Measurements from ENCODE around the gene GPC5. TPM values are rescaled to one million over a fixed set of nuclear protein-coding genes. Genes with fewer than 3 reads are reported as not detected.

GPC5 gene
- total RNA-seq, 4 donors from 2014 or later = 0.24 to 30.8 (median 1.8) TPM; not detected in 1

- intact Hi-C loops (cut with DNase I; ENCODE audit: low total_unique reads) = no loop called here
Observed at GRCh38 chr13:91719033-91719432, 320.6 kb downstream of the GPC5 start.

GRCh38 chr13:91721413-91721812 is 323.0 kb downstream of the GPC5 start:
- TF ChIP-seq POLR2A (IDR thresholded peaks at IDR 0.05) (no peak), CTCF (IDR thresholded peaks at IDR 0.05) (no peak)
- DNase-seq = no peak
- intact Hi-C loops (cut with DNase I; ENCODE audit: low total_unique reads) = no loop called here
- Histone ChIP-seq H3K36me3 (no peaks in the 10 kb centered on the region), H3K4me3 (no peak overlapping the region), H3K27ac (no peak overlapping the region), H3K9me3 (no peaks in the 10 kb centered on the region), H3K27me3 (no peaks in the 10 kb centered on the region), H3K4me1 (no peaks in the 10 kb centered on the region)

More at GRCh38 chr13:91719033-91719432, 320.6 kb downstream of the GPC5 start:
- TF ChIP-seq CTCF (IDR thresholded peaks at IDR 0.05) (no peak), POLR2A (IDR thresholded peaks at IDR 0.05) (no peak)
- Histone ChIP-seq H3K27ac (no peak overlapping the region), H3K4me3 (no peak overlapping the region), H3K36me3 (no peaks in the 10 kb centered on the region), H3K27me3 (no peaks in the 10 kb centered on the region), H3K9me3 (no peaks in the 10 kb centered on the region), H3K4me1 (no peaks in the 10 kb centered on the region)
- DNase-seq = no peak

- intact Hi-C loops (cut with DNase I; ENCODE audit: low total_unique reads) = no loop called here
Observed at GRCh38 chr13:91722267-91722884, 324.0 kb downstream of the GPC5 start.

GRCh38 chr13:91724591-91724990 is 326.2 kb downstream of the GPC5 start:
- no peaks in the 10 kb centered on the region for H3K36me3 ChIP-seq
- H3K27ac ChIP-seq = no peak overlapping the region
- no peaks in the 10 kb centered on the region for H3K4me1 ChIP-seq
- H3K9me3 ChIP-seq = no peaks in the 10 kb centered on the region
- no peak overlapping the region for H3K4me3 ChIP-seq
- no peak for DNase-seq
- intact Hi-C loops (cut with DNase I; ENCODE audit: low total_unique reads) = no loop called here
- TF ChIP-seq POLR2A (IDR thresholded peaks at IDR 0.05) = no peak
- no peak for TF ChIP-seq CTCF (IDR thresholded peaks at IDR 0.05)
- no peaks in the 10 kb centered on the region for H3K27me3 ChIP-seq

More at GRCh38 chr13:91722267-91722884, 324.0 kb downstream of the GPC5 start:
- no peak for DNase-seq
- TF ChIP-seq POLR2A (IDR thresholded peaks at IDR 0.05) = no peak
- TF ChIP-seq CTCF (IDR thresholded peaks at IDR 0.05) = peak in 2 of 4 experiments; percentile 12 to 41
- Histone ChIP-seq H3K4me1 (no peaks in the 10 kb centered on the region), H3K36me3 (no peaks in the 10 kb centered on the region), H3K9me3 (no peaks in the 10 kb centered on the region), H3K27me3 (no peaks in the 10 kb centered on the region), H3K4me3 (no peak overlapping the region), H3K27ac (no peak overlapping the region)

- Histone ChIP-seq H3K9me3 (no peaks in the 10 kb centered on the region), H3K36me3 (no peaks in the 10 kb centered on the region), H3K27ac (no peak overlapping the region), H3K4me1 (no peaks in the 10 kb centered on the region), H3K4me3 (no peak overlapping the region), H3K27me3 (no peaks in the 10 kb centered on the region)
- intact Hi-C loops (cut with DNase I; ENCODE audit: low total_unique reads) = no loop called here
- DNase-seq = no peak
- TF ChIP-seq POLR2A (IDR thresholded peaks at IDR 0.05) = no peak
- TF ChIP-seq CTCF (IDR thresholded peaks at IDR 0.05) = no peak
Observed at GRCh38 chr13:91725646-91726045, 327.2 kb downstream of the GPC5 start.

Data from uterus (tissue), 4 donors.